ENCODE measurements around the gene CACNA1G. TPM values are rescaled to one million over a fixed set of nuclear protein-coding genes. Genes with fewer than 3 reads are reported as not detected.

CACNA1G gene
- total and polyA plus RNA-seq, 2 donors from 2014 or later = 0.06 TPM; not detected in 1

DNA sequence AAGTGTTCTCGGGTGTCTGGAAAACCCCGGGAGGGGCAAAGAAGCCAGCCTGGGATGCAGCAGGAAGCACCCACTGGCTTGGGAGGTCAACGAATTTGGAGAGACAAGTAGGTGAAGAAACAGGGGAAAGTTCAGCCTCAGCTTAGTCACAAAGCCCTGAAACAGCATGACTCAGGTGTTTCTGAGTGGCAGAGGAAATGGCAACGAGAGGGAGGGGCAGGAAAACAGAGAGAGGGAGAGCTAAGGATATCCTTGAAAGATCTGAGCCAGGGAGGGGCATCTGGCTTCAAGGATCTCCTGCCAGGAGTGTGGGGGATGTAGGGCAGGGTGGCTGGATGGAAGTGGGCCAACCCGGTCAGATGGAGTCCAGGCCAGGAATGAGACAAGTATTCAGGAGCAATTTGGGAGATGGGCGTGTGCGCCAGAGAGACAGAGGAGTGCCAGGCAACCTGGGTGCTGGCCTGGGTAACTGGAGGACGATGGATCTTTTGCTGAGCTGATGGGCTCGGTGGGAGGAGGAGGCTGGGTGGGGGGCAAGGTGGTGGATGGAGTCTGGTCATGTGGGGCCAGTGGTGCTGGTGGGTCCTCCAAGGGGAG lies 101.4 kb downstream of the CACNA1G start:
- Histone ChIP-seq H3K9me3 (ENCODE audit: control insufficient read depth in 2 of 3, insufficient read depth in 1 of 3, low read length in 3 of 3) (no peaks in the 10 kb centered on the region), H3K9ac (ENCODE audit: low read length in 3 of 3) (no peak overlapping the region), H3K27me3 (ENCODE audit: control insufficient read depth, insufficient read depth, low read length) (no peaks in the 10 kb centered on the region), H3K4me1 (ENCODE audit: control insufficient read depth in 2 of 3, insufficient read depth in 2 of 3, low read depth in 1 of 3, low read length in 3 of 3) (peaks cover 0 to 25% (median 24%) of the 10 kb centered on the region in 3 donors), H3K27ac (ENCODE audit: low read depth in 2 of 2, low read length in 2 of 2) (peak overlapping the region; percentile 62 to 63), H3K36me3 (ENCODE audit: control insufficient read depth in 2 of 3, insufficient read depth in 3 of 3, low read length in 3 of 3) (no peaks in the 10 kb centered on the region), H3K4me3 (ENCODE audit: low read length in 3 of 3) (no peak overlapping the region)
- TF ChIP-seq CTCF (IDR thresholded peaks at IDR 0.05; ENCODE audit: borderline replicate concordance, extremely low read depth, insufficient read depth) = no peak
- intact Hi-C loops (cut with DNase I) = no loop called here
- no peak for FAIRE-seq
- DNase-seq = peak in 4 of 5 donors; percentile 48 to 89 (median 76)

DNA sequence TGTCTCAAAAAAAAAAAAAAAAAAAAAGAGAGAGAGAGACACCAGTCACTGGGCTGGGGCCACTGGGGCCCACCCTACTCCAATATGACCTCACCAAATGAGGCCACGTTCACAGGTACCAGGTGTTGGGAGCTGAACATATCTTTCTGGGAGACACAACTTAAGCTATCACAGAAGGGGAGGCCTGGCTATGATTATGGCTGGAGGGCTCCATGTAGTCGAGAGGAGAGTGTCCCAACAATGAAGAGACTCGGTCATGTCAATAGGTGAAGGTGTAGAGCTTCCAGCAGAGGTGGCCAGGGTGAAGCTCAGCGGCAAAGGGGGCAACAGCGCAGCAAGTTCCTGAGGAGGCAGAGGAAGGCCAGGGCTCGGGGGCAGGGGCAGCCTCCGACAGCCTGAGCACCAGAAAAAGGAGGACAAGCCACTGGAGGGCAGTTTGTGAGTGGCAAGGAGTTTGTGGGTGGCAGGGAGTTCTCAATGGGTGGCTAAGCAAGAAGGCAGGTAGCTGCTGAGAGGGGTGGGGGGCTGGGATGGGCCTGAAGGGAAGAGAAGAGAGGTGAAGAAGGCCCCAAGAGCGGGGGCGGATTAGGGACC lies 102.2 kb downstream of the CACNA1G start:
- Histone ChIP-seq H3K36me3 (ENCODE audit: control insufficient read depth in 2 of 3, insufficient read depth in 3 of 3, low read length in 3 of 3) (no peaks in the 10 kb centered on the region), H3K9ac (ENCODE audit: low read length in 3 of 3) (no peak overlapping the region), H3K9me3 (ENCODE audit: control insufficient read depth in 2 of 3, insufficient read depth in 1 of 3, low read length in 3 of 3) (no peaks in the 10 kb centered on the region), H3K27me3 (ENCODE audit: control insufficient read depth, insufficient read depth, low read length) (no peaks in the 10 kb centered on the region), H3K27ac (ENCODE audit: low read depth in 2 of 2, low read length in 2 of 2) (no peak overlapping the region), H3K4me1 (ENCODE audit: control insufficient read depth in 2 of 3, insufficient read depth in 2 of 3, low read depth in 1 of 3, low read length in 3 of 3) (peaks cover 0 to 30% (median 26%) of the 10 kb centered on the region in 3 donors), H3K4me3 (ENCODE audit: low read length in 3 of 3) (no peak overlapping the region)
- DNase-seq (peak in 1 of 5 donors; percentile 61), FAIRE-seq (no peak)
- intact Hi-C loops (cut with DNase I) = no loop called here
- no peak for TF ChIP-seq CTCF (IDR thresholded peaks at IDR 0.05; ENCODE audit: borderline replicate concordance, extremely low read depth, insufficient read depth)

DNA sequence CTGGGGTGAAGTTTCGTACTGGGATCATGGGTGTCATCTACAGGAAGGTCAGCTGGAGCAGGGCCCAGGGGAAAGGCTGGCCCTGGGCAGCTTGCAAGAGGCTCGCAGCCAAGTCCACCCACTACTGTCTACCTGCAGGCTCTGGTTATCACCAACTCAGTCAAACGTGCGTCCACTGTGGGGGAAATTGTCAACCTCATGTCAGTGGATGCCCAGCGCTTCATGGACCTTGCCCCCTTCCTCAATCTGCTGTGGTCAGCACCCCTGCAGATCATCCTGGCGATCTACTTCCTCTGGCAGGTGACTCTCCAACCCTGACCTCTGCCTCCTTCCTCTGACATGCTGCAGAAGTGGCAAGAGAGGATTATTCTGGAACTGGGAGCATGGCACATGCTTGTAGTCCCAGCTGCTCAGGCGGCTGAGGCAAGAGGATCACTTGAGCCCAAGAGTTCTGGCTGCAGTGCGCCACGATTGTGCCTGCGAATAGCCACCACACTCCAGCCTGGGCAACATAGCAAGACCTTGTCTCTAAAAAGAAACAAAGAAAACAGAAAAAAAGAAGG lies 103.4 kb downstream of the CACNA1G start:
- Histone ChIP-seq H3K9ac (ENCODE audit: low read length in 3 of 3) (no peak overlapping the region), H3K4me1 (ENCODE audit: control insufficient read depth in 2 of 3, insufficient read depth in 2 of 3, low read depth in 1 of 3, low read length in 3 of 3) (peaks cover 0 to 32% (median 28%) of the 10 kb centered on the region in 3 donors), H3K9me3 (ENCODE audit: control insufficient read depth in 2 of 3, insufficient read depth in 1 of 3, low read length in 3 of 3) (no peaks in the 10 kb centered on the region), H3K4me3 (ENCODE audit: low read length in 3 of 3) (no peak overlapping the region), H3K27ac (ENCODE audit: low read depth in 2 of 2, low read length in 2 of 2) (no peak overlapping the region), H3K27me3 (ENCODE audit: control insufficient read depth, insufficient read depth, low read length) (no peaks in the 10 kb centered on the region), H3K36me3 (ENCODE audit: control insufficient read depth in 2 of 3, insufficient read depth in 3 of 3, low read length in 3 of 3) (no peaks in the 10 kb centered on the region)
- TF ChIP-seq CTCF (IDR thresholded peaks at IDR 0.05; ENCODE audit: borderline replicate concordance, extremely low read depth, insufficient read depth) = no peak
- DNase-seq (peak in 1 of 5 donors; percentile 31), FAIRE-seq (no peak)
- intact Hi-C loops (cut with DNase I) = no loop called here

Data from kidney (tissue), 14 donors.